Activated naive CD4-positive, alpha-beta T cell treated with anti-CD3 and anti-CD28 coated beads for 36 hours (primary cell): Measurements from ENCODE around the gene DPP6. TPM values are rescaled to one million over a fixed set of nuclear protein-coding genes. Genes with fewer than 3 reads are reported as not detected.

Experiments
- CTCF ChIA-PET: fragments of 350-600 bp; sonication (Branson Sonifier 250); formaldehyde crosslinking; loops from one replicate; lab custom pipeline; 2021; ENCODE audit warnings: antibody characterized with exemption; lab: Charles Lee
- DNase-seq: peaks from one replicate; pipeline ENCODE4 v3.0.0-alpha.2; 2020
- H3K27ac Mint-ChIP-seq: one replicate; pipeline ENCODE4 v1.8.0; 2021; ENCODE audit warnings: mild to moderate bottlenecking, mixed read lengths
- H3K27me3 Mint-ChIP-seq: one replicate; pipeline ENCODE4 v1.8.0; 2021; ENCODE audit warnings: low read depth, mixed read lengths
- H3K36me3 Mint-ChIP-seq: one replicate; pipeline ENCODE4 v1.8.0; 2021; ENCODE audit warnings: low read depth, mixed read lengths
- H3K4me1 Mint-ChIP-seq: one replicate; pipeline ENCODE4 v1.8.0; 2021; ENCODE audit warnings: low read depth, mixed read lengths
- H3K4me3 Mint-ChIP-seq: one replicate; pipeline ENCODE4 v1.8.0; 2021; ENCODE audit warnings: mild to moderate bottlenecking, moderate library complexity, mixed read lengths
- H3K9me3 Mint-ChIP-seq: one replicate; pipeline ENCODE4 v1.8.0; 2021; ENCODE audit warnings: mixed read lengths
- intact Hi-C: fragments of 100-400 bp; cut with micrococcal nuclease; formaldehyde crosslinking; loops from one replicate; pipeline ENCODE4 v1.15.1; 2023
- total RNA-seq, 2 experiments: library from RNA; stranded (reverse); gene quantifications; one replicate each; pipeline ENCODE4 v1.2.3, GENCODE V29; 2021

Gene DPP6
- total RNA-seq, 2 experiments from 2014 or later = not detected

- no peaks in the 10 kb centered on the region for H3K36me3 Mint-ChIP-seq
- H3K27ac Mint-ChIP-seq = no peak overlapping the region
- peaks cover 6% of the 10 kb centered on the region for H3K9me3 Mint-ChIP-seq
- CTCF ChIA-PET = no interaction called here
- DNase-seq = no peak
- no peak overlapping the region for H3K4me3 Mint-ChIP-seq
- peaks cover 3% of the 10 kb centered on the region for H3K27me3 Mint-ChIP-seq
- intact Hi-C loops = no loop called here
- no peaks in the 10 kb centered on the region for H3K4me1 Mint-ChIP-seq
These were observed 832.2 kb downstream of the DPP6 start for GRCh38 chr7:154884348-154884920.

- no peak overlapping the region for H3K4me3 Mint-ChIP-seq
- intact Hi-C loops = no loop called here
- H3K36me3 Mint-ChIP-seq = no peaks in the 10 kb centered on the region
- CTCF ChIA-PET = no interaction called here
- H3K27me3 Mint-ChIP-seq = peaks cover 3% of the 10 kb centered on the region
- no peak overlapping the region for H3K27ac Mint-ChIP-seq
- no peak for DNase-seq
- H3K4me1 Mint-ChIP-seq = no peaks in the 10 kb centered on the region
- peaks cover 6% of the 10 kb centered on the region for H3K9me3 Mint-ChIP-seq
These were observed 834.4 kb downstream of the DPP6 start for GRCh38 chr7:154886591-154886990.

- H3K36me3 Mint-ChIP-seq = no peaks in the 10 kb centered on the region
- H3K4me3 Mint-ChIP-seq = no peak overlapping the region
- DNase-seq = no peak
- H3K27ac Mint-ChIP-seq = no peak overlapping the region
- CTCF ChIA-PET = no interaction called here
- no peaks in the 10 kb centered on the region for H3K4me1 Mint-ChIP-seq
- peaks cover 6% of the 10 kb centered on the region for H3K9me3 Mint-ChIP-seq
- intact Hi-C loops = no loop called here
- peaks cover 8% of the 10 kb centered on the region for H3K27me3 Mint-ChIP-seq
These were observed 836.5 kb downstream of the DPP6 start for GRCh38 chr7:154888690-154889089.

- no peaks in the 10 kb centered on the region for H3K36me3 Mint-ChIP-seq
- intact Hi-C loops = no loop called here
- H3K4me3 Mint-ChIP-seq = no peak overlapping the region
- H3K4me1 Mint-ChIP-seq = no peaks in the 10 kb centered on the region
- no peak overlapping the region for H3K27ac Mint-ChIP-seq
- peaks cover 13% of the 10 kb centered on the region for H3K27me3 Mint-ChIP-seq
- CTCF ChIA-PET = no interaction called here
- peaks cover 6% of the 10 kb centered on the region for H3K9me3 Mint-ChIP-seq
- DNase-seq = no peak
These were observed 840.3 kb downstream of the DPP6 start for GRCh38 chr7:154892459-154892858.

GRCh38 chr7:154896076-154896475, 843.9 kb downstream of the DPP6 start:
- peaks cover 10% of the 10 kb centered on the region for H3K27me3 Mint-ChIP-seq
- no peaks in the 10 kb centered on the region for H3K36me3 Mint-ChIP-seq
- H3K4me1 Mint-ChIP-seq = no peaks in the 10 kb centered on the region
- no peak overlapping the region for H3K27ac Mint-ChIP-seq
- intact Hi-C loops = no loop called here
- H3K4me3 Mint-ChIP-seq = no peak overlapping the region
- no peaks in the 10 kb centered on the region for H3K9me3 Mint-ChIP-seq
- DNase-seq = no peak
- CTCF ChIA-PET = no interaction called here

- CTCF ChIA-PET = interaction anchor here (0.6 kb wide), 1 partner anchor 54 kb away, joined by 3 read pairs; no protein-coding TSS in a partner anchor
- Mint-ChIP-seq H3K27me3 (peaks cover 5% of the 10 kb centered on the region), H3K27ac (no peak overlapping the region), H3K4me3 (no peak overlapping the region), H3K4me1 (no peaks in the 10 kb centered on the region), H3K36me3 (no peaks in the 10 kb centered on the region), H3K9me3 (no peaks in the 10 kb centered on the region)
- no peak for DNase-seq
- intact Hi-C loops = no loop called here
These were observed 847.0 kb downstream of the DPP6 start for GRCh38 chr7:154898973-154899855.

- H3K4me1 Mint-ChIP-seq = no peaks in the 10 kb centered on the region
- H3K36me3 Mint-ChIP-seq = no peaks in the 10 kb centered on the region
- H3K9me3 Mint-ChIP-seq = no peaks in the 10 kb centered on the region
- intact Hi-C loops = no loop called here
- H3K4me3 Mint-ChIP-seq = no peak overlapping the region
- CTCF ChIA-PET = interaction anchor here (0.6 kb wide), 1 partner anchor 53 kb away, joined by 3 read pairs; no protein-coding TSS in a partner anchor
- no peak overlapping the region for H3K27ac Mint-ChIP-seq
- peaks cover 5% of the 10 kb centered on the region for H3K27me3 Mint-ChIP-seq
- DNase-seq = no peak
These were observed 847.7 kb downstream of the DPP6 start for GRCh38 chr7:154899862-154900261.

- Mint-ChIP-seq H3K27me3 (no peaks in the 10 kb centered on the region), H3K9me3 (no peaks in the 10 kb centered on the region), H3K27ac (no peak overlapping the region), H3K36me3 (no peaks in the 10 kb centered on the region), H3K4me1 (no peaks in the 10 kb centered on the region), H3K4me3 (no peak overlapping the region)
- no peak for DNase-seq
- intact Hi-C loops = no loop called here
- CTCF ChIA-PET = no interaction called here
These were observed 850.4 kb downstream of the DPP6 start for GRCh38 chr7:154902600-154903082.

- Mint-ChIP-seq H3K27me3 (peaks cover 5% of the 10 kb centered on the region), H3K4me3 (no peak overlapping the region), H3K4me1 (peaks cover 4% of the 10 kb centered on the region), H3K9me3 (no peaks in the 10 kb centered on the region), H3K36me3 (no peaks in the 10 kb centered on the region), H3K27ac (no peak overlapping the region)
- intact Hi-C loops = no loop called here
- no peak for DNase-seq
- CTCF ChIA-PET = interaction anchor here (0.6 kb wide), 1 partner anchor 231 kb away, joined by 5 read pairs; no protein-coding TSS in a partner anchor
These were observed 851.0 kb downstream of the DPP6 start for GRCh38 chr7:154903083-154903731.

GRCh38 chr7:154905146-154905545, 852.9 kb downstream of the DPP6 start:
- Mint-ChIP-seq H3K4me1 (peaks cover 5% of the 10 kb centered on the region), H3K9me3 (no peaks in the 10 kb centered on the region), H3K4me3 (no peak overlapping the region), H3K27me3 (peaks cover 7% of the 10 kb centered on the region), H3K36me3 (no peaks in the 10 kb centered on the region), H3K27ac (no peak overlapping the region)
- intact Hi-C loops = no loop called here
- CTCF ChIA-PET = interaction anchor here (1.4 kb wide), 1 partner anchor 8 kb away, joined by 3 read pairs; no protein-coding TSS in a partner anchor
- no peak for DNase-seq

GRCh38 chr7:154905615-154906014, 853.4 kb downstream of the DPP6 start:
- Mint-ChIP-seq H3K27me3 (peaks cover 7% of the 10 kb centered on the region), H3K36me3 (no peaks in the 10 kb centered on the region), H3K4me1 (peaks cover 5% of the 10 kb centered on the region), H3K27ac (no peak overlapping the region), H3K4me3 (no peak overlapping the region), H3K9me3 (no peaks in the 10 kb centered on the region)
- CTCF ChIA-PET = interaction anchor here (1.4 kb wide), 1 partner anchor 8 kb away, joined by 3 read pairs; no protein-coding TSS in a partner anchor
- no peak for DNase-seq
- intact Hi-C loops = no loop called here

- CTCF ChIA-PET = no interaction called here
- no peak overlapping the region for H3K4me3 Mint-ChIP-seq
- H3K27me3 Mint-ChIP-seq = peaks cover 7% of the 10 kb centered on the region
- intact Hi-C loops = no loop called here
- DNase-seq = no peak
- no peaks in the 10 kb centered on the region for H3K9me3 Mint-ChIP-seq
- H3K4me1 Mint-ChIP-seq = peaks cover 5% of the 10 kb centered on the region
- no peak overlapping the region for H3K27ac Mint-ChIP-seq
- H3K36me3 Mint-ChIP-seq = no peaks in the 10 kb centered on the region
These were observed 854.0 kb downstream of the DPP6 start for GRCh38 chr7:154906201-154906600.
